DOHH2 (cell line): ENCODE measurements around the gene IRS1.

Experiments
- H3F3A ChIP-seq: fragments of 200-600 bp; sonication (generic), shearing (Covaris generic); 2 replicates; pipeline ENCODE4 v1.6.0; 2016; ENCODE audit warnings: antibody characterized with exemption, mild to moderate bottlenecking; ENCODE audit not compliant: control insufficient read depth, insufficient read depth
- H3K27ac ChIP-seq: fragments of 200-600 bp; sonication (generic); 2 replicates; pipeline ENCODE4 v1.5.1; 2014; ENCODE audit warnings: low read depth, mild to moderate bottlenecking, low read length, moderate library complexity
- H3K27me3 ChIP-seq: fragments of 200-600 bp; sonication (generic); 2 replicates; pipeline ENCODE4 v1.6.1; 2014; ENCODE audit warnings: mild to moderate bottlenecking, low read length, mixed read lengths; ENCODE audit not compliant: control insufficient read depth
- H3K36me3 ChIP-seq: fragments of 200-600 bp; sonication (generic); 2 replicates; pipeline ENCODE4 v1.6.1; 2014; ENCODE audit warnings: mild to moderate bottlenecking, low read length, moderate library complexity, mixed read lengths; ENCODE audit not compliant: control insufficient read depth
- H3K4me1 ChIP-seq: fragments of 200-600 bp; sonication (generic); 2 replicates; pipeline ENCODE4 v1.6.1; 2014; ENCODE audit warnings: mild to moderate bottlenecking, low read length, mixed read lengths; ENCODE audit not compliant: control insufficient read depth
- H3K4me2 ChIP-seq: fragments of 200-600 bp; sonication (generic); 2 replicates; pipeline ENCODE4 v1.6.0; 2014; ENCODE audit warnings: mild to moderate bottlenecking, low read length, moderate library complexity
- H3K4me3 ChIP-seq: fragments of 200-600 bp; sonication (generic); 2 replicates; pipeline ENCODE4 v1.5.1; 2014; ENCODE audit warnings: mild to moderate bottlenecking, low read length, mixed read lengths
- H3K79me2 ChIP-seq: fragments of 200-600 bp; sonication (generic); 2 replicates; pipeline ENCODE4 v1.6.1; 2014; ENCODE audit warnings: mild to moderate bottlenecking, low read length, mixed read lengths; ENCODE audit not compliant: control insufficient read depth
- H3K9me2 ChIP-seq: fragments of 200-600 bp; sonication (generic); replicated peaks from 2 replicates; pipeline ENCODE4 v1.6.1; 2014; ENCODE audit warnings: mild to moderate bottlenecking, low read length, mixed read lengths; ENCODE audit not compliant: control insufficient read depth
- H3K9me3 ChIP-seq: fragments of 200-600 bp; sonication (generic); 2 replicates; pipeline ENCODE4 v1.6.1; 2014; ENCODE audit warnings: antibody characterized with exemption, low read length, mixed read lengths; ENCODE audit not compliant: control insufficient read depth, insufficient read depth
- H4K20me1 ChIP-seq: fragments of 200-600 bp; sonication (generic); 2 replicates; pipeline ENCODE4 v1.6.0; 2014; ENCODE audit warnings: low read depth, mild to moderate bottlenecking, antibody characterized with exemption, low read length, moderate library complexity; ENCODE audit not compliant: control insufficient read depth, insufficient read depth
- EZH2phosphoT487 ChIP-seq: fragments of 200-600 bp; sonication (generic); IDR thresholded peaks from 2 replicates; pipeline ENCODE4 v1.6.1; 2017; ENCODE audit warnings: borderline replicate concordance, mild to moderate bottlenecking, antibody characterized with exemption, low read length, moderate library complexity, mixed read lengths
- TF ChIP-seq, protein P1 (sequence below): fragments of 200-600 bp; sonication (generic); IDR thresholded peaks from one replicate; pipeline ENCODE4 v1.5.1; 2014; ENCODE audit warnings: antibody characterized with exemption, mild to moderate bottlenecking, low read depth, low read length; ENCODE audit not compliant: poor library complexity, severe bottlenecking

Gene IRS1

DNA sequence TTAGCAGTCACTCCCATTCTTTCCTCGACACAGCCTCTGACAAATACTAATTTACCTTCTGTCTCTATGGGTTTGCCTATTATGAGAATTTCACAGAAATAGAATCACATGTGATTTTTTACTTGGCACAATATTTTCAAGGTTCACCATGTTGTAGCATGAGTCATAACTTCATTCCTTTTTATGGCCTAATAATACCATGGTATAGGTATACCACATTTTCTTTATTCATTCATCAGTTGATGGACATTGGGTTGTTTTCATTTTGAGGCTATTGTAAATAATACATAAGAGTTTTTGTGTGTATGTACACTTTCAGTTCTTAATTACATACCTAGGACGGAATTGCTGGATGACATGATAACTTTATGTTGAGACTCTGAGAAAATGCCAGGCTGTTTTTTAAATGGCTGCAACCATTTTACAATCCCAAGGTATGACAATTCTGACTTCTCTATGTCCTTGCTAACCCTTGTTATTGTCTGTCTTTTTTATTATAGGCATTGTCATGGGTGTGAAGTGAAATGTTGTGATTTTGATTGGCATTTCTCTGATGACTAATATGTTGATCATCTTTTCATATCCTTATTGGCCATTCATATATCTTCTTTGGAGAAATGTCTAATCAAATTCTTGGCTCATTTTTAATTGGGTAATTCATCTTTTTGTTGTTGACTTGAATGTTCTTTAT lies 87.9 kb downstream of the IRS1 start:
- no peak overlapping the region for H3K4me2 ChIP-seq
- no peak overlapping the region for H3K27ac ChIP-seq
- no peak overlapping the region for H3K4me3 ChIP-seq
- no peaks in the 10 kb centered on the region for H3K36me3 ChIP-seq
- no peaks in the 10 kb centered on the region for H3K4me1 ChIP-seq
- TF ChIP-seq, protein P1, sequence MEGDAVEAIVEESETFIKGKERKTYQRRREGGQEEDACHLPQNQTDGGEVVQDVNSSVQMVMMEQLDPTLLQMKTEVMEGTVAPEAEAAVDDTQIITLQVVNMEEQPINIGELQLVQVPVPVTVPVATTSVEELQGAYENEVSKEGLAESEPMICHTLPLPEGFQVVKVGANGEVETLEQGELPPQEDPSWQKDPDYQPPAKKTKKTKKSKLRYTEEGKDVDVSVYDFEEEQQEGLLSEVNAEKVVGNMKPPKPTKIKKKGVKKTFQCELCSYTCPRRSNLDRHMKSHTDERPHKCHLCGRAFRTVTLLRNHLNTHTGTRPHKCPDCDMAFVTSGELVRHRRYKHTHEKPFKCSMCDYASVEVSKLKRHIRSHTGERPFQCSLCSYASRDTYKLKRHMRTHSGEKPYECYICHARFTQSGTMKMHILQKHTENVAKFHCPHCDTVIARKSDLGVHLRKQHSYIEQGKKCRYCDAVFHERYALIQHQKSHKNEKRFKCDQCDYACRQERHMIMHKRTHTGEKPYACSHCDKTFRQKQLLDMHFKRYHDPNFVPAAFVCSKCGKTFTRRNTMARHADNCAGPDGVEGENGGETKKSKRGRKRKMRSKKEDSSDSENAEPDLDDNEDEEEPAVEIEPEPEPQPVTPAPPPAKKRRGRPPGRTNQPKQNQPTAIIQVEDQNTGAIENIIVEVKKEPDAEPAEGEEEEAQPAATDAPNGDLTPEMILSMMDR: no peak
- no peak for TF ChIP-seq EZH2phosphoT487
- no peaks in the 10 kb centered on the region for H3K27me3 ChIP-seq
- no peaks in the 10 kb centered on the region for H4K20me1 ChIP-seq
- H3K9me2 ChIP-seq: no peaks in the 10 kb centered on the region
- no peaks in the 10 kb centered on the region for H3F3A ChIP-seq
- no peaks in the 10 kb centered on the region for H3K79me2 ChIP-seq
- H3K9me3 ChIP-seq: no peaks in the 10 kb centered on the region

DNA sequence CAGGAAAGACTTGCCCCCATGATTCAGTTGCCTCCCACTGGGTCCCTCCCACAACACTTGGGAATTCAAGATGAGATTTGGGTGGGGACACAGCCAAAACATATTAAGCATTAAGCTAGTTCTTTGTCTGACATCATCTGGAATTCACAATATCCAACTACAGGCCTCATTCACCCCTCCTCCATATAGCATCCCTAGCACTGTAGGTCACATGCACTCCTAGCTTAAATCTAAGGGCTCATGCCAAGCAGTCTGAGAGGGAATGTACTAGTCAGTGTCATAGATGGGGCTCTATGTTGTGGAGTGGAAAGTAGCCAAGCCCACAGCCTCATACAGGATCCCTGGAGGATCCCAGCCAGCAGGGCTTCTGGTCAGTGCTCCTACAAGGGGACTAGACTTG lies 92.1 kb downstream of the IRS1 start:
- Histone ChIP-seq H3K4me3 (no peak overlapping the region), H3K36me3 (no peaks in the 10 kb centered on the region), H3K4me2 (no peak overlapping the region), H3F3A (no peaks in the 10 kb centered on the region), H3K9me2 (no peaks in the 10 kb centered on the region), H3K4me1 (no peaks in the 10 kb centered on the region), H4K20me1 (no peaks in the 10 kb centered on the region), H3K9me3 (no peaks in the 10 kb centered on the region), H3K79me2 (no peaks in the 10 kb centered on the region), H3K27me3 (no peaks in the 10 kb centered on the region), H3K27ac (no peak overlapping the region)
- TF ChIP-seq EZH2phosphoT487: no peak
- TF ChIP-seq, protein P1: no peak

DNA sequence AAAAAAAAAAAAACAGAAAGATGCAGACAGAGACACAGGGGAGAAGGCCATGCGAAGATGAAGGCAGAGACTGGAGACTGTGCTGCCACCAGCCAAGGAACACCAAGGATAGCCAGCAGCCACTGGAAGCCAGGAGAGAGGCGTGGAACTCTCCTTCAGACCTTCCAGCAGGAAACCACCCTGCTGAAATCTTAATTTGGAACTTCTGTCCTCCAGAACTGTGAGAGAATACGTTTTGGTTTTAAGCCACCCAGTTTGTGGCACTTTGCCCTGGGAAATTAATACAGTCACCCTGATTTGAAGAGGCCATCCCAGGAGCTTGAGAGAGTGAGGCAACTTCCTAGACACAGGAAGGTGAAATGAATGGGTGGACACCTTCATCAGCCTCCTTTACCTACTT lies 93.7 kb downstream of the IRS1 start:
- Histone ChIP-seq H3K4me2 (no peak overlapping the region), H3K4me3 (no peak overlapping the region), H3K79me2 (no peaks in the 10 kb centered on the region), H3K9me2 (no peaks in the 10 kb centered on the region), H3F3A (no peaks in the 10 kb centered on the region), H3K27me3 (no peaks in the 10 kb centered on the region), H3K4me1 (no peaks in the 10 kb centered on the region), H3K27ac (no peak overlapping the region), H3K36me3 (no peaks in the 10 kb centered on the region), H3K9me3 (no peaks in the 10 kb centered on the region), H4K20me1 (no peaks in the 10 kb centered on the region)
- TF ChIP-seq, protein P1: no peak
- TF ChIP-seq EZH2phosphoT487: no peak
